GM12872 (cell line): ENCODE data around the gene TUBA4B.

ENCODE experiments used
- TF ChIP-seq, protein P1 (sequence below): IDR thresholded peaks from 3 replicates; pipeline ENCODE4 v1.5.1; 2011; ENCODE audit warnings: low read depth, mild to moderate bottlenecking, low read length, moderate library complexity; ENCODE audit not compliant: insufficient read depth

The TUBA4B gene

DNA sequence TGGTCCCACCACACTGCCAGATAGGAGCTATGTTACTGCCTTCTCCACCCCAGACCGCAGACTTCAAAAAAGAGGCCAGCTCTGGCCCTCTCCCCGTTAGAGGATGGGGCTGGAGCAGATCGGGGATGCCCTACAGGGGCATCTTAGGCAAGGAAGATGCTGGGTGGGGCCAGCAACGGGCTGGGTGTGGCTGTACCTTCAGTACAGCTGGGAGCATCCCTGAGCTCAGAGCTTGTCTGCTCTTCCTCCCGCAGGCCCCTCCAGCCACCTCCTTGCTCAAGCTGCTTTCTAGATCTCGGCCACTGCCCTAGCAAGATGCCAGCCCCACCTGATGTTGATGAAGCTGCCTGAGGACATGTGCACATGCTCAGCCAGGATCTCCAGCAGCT, 46.3 kb downstream of the TUBA4B start:
- TF ChIP-seq, protein P1, sequence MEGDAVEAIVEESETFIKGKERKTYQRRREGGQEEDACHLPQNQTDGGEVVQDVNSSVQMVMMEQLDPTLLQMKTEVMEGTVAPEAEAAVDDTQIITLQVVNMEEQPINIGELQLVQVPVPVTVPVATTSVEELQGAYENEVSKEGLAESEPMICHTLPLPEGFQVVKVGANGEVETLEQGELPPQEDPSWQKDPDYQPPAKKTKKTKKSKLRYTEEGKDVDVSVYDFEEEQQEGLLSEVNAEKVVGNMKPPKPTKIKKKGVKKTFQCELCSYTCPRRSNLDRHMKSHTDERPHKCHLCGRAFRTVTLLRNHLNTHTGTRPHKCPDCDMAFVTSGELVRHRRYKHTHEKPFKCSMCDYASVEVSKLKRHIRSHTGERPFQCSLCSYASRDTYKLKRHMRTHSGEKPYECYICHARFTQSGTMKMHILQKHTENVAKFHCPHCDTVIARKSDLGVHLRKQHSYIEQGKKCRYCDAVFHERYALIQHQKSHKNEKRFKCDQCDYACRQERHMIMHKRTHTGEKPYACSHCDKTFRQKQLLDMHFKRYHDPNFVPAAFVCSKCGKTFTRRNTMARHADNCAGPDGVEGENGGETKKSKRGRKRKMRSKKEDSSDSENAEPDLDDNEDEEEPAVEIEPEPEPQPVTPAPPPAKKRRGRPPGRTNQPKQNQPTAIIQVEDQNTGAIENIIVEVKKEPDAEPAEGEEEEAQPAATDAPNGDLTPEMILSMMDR = no peak

DNA sequence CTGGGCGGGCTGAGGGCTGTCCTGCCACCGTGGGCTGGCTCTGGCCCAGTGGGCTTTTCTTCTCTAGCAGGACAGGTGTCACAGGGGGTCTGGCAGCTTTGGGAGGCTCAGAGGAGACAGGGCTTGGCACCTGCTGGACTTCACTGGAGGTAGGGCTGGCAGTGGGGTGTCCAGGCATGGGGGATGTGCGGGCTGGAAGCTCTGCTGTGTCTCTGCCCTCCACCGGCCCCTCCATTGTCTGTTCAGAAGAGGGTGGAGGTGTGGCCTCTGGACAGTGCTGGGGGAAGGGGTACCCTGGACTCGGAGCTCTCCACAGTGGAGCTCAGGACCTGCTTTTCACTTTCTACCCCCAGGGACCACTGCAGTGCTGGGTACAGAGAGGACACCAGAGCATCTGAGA, 47.0 kb downstream of the TUBA4B start:
- TF ChIP-seq, protein P1 = no peak

DNA sequence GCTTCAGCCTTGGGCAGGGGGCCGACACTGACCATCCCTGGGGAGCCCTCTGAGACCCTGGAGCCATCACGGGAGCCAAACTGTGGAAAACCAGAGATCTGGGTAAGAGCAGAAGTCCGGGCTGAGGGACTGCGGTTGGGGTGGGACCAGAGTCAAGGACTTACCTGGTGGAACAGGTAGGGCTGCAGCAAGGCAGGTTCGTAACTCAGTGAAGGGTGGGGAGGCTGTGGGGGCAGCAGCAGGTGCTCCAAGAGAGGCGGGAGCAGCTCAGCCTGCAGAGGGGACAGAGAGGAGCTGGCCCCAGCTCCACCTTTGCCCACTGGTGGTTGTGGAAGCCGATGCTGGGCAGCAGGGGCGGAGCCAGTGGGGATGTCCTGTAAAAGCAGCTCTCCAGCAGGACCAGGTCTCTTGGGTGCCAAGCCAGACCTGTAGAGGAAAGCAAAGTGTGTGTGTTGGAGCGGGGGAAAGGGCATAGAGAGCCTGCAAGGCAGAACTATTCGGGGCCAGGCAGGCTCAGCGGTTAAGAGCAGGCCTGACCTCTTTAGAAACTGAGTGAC, 49.4 kb downstream of the TUBA4B start:
- TF ChIP-seq, protein P1 = no peak

DNA sequence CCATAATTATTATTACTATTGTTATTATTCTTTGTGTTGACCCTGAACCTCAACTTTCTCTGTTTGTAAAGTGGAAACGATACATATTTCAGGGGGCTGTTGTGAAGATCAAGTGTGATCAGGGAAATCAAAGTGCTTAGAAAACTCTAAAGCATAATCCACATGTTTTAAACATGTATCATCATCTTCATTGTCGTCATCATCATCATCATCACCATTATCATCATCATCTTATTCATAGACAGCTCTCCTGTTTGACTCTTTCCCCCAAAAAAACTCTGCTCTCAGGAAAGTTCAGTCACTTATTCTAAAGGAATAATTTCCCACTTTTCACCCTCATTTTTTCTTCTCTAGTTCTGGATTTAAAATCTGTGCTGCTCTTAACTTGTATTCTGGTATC, 51.2 kb downstream of the TUBA4B start:
- TF ChIP-seq, protein P1 = no peak

DNA sequence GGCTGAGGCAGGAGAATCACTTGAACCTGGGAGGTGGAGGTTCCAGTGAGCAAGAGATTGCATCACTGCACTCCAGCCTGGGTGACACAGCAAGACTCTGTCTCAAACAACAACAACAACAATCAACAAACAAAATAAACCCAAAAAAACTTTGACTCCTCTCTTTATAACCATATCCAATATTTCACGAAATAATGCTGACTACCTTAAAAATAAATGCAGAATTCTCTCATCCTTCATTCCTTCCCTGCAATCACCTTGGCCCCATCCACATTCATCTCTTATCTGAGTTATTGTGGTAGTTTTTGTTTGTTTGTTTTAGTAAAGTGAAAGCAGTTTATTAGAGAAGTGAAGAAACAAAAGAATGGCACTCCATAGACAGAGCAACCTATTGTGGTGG, 53.0 kb downstream of the TUBA4B start:
- TF ChIP-seq, protein P1 = no peak

DNA sequence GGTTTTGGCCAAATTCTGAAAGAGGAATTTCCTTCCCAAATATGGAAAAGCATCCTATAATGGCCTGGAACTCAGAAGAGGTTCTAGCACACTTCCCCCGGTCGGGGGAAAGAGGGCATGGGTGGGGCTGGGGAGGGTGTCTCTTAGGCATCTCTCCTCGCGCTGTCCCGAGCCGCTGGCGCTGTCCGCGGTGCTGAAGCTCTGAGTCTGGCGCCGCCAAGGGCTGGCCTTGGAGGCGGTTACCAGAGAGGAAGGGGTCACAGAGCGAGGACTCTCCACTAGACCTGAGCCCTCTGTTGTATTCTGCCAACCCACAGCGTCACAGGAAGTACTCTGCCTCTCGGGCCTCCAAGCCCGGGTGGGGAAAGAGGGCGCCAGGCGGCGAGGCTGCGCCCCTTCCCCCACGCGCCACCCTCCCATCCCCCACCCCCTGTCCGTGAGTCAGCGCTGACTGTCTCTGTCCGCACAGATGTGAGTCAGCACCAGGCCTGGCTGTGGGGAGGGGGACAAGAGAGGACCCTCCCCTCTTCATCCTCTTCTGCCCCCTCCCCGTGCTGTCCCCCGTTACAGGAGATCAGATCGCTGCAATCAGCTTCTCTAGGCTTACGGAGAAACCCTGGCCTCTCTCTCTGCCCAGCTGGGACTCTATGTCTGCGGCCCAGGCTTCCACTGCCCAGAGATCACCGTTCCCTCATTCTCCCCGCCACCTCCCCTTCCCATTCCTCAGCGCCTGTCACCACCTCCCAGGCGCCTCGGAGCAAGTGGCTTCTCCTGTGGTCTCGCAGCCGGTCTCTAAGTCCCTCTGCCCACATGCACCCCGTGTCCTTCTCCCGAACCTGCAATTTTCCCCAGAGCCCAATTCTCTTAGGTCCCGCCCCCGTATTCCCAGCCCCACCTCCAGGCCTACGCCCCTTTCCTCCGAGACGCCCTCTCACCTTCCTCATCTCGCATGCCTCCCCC, 55.4 kb downstream of the TUBA4B start:
- TF ChIP-seq, protein P1 = no peak

DNA sequence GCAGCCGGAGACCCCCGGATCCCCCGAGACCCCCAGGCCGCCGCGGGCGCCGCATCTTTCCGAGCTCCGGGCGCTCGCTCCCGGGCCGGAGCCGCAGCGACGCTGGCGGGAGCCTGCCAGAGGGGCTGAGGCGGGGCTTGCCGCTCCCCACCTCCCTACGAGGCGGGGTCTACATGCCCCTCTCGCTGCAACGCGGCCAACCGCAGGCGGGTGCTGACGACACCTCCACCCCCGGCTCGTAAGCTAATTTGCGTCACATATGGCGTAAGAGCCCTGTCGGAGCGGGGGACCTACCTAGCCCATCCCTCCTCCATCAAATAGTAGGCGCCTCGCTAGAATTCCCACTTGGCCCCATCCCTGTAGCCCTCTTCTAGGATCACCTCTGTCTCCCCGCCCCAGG, 56.2 kb downstream of the TUBA4B start, which contains the start of gene PTPRN:
PTPRN (minus strand) TSS at position 124 of the 400 bp plus-strand sequence; CDS start at position 55, 69 bp downstream.
- TF ChIP-seq, protein P1 = no peak
